H1 (cell line): ENCODE measurements around the gene FCHSD1. TPM values are rescaled to one million over a fixed set of nuclear protein-coding genes. Genes with fewer than 3 reads are reported as not detected.

ENCODE experiments used
- ASH2L ChIP-seq: fragments of 200-600, 300-600 bp; sonication (generic); IDR thresholded peaks from one replicate; pipeline ENCODE4 v1.7.1; 2017; ENCODE audit warnings: low read length
- EGR1 ChIP-seq: IDR thresholded peaks from 2 replicates; pipeline ENCODE4 v1.6.1; 2011; ENCODE audit warnings: low read depth, low read length, borderline replicate concordance
- EP300 ChIP-seq, 2 experiments: IDR thresholded peaks; 1 replicate in 1 of 2; 2 replicates in 1 of 2; pipeline ENCODE4 v1.6.1; 2011 to 2012; ENCODE audit warnings: low read depth in 2 of 2, low read length in 2 of 2, mild to moderate bottlenecking in 2 of 2, borderline replicate concordance in 1 of 2, inconsistent platforms in 1 of 2, moderate library complexity in 1 of 2
- GABPA ChIP-seq: IDR thresholded peaks from 2 replicates; pipeline ENCODE4 v1.6.1; 2011; ENCODE audit warnings: mild to moderate bottlenecking, low read length, moderate library complexity, borderline replicate concordance; ENCODE audit not compliant: insufficient read depth
- HDAC2 ChIP-seq, 2 experiments: fragments of 300-600 bp in 1 of 2; sonication (generic) in 1 of 2; IDR thresholded peaks; 2 replicates each; pipeline ENCODE4 v1.6.1; 2011 to 2012; ENCODE audit warnings: low read depth in 2 of 2, low read length in 2 of 2, mild to moderate bottlenecking in 2 of 2, moderate library complexity in 2 of 2, borderline replicate concordance in 1 of 2, inconsistent platforms in 1 of 2
- HDAC6 ChIP-seq: IDR thresholded peaks from one replicate; pipeline ENCODE4 v1.7.1; 2012; ENCODE audit warnings: low read depth, mild to moderate bottlenecking, inconsistent platforms, low read length, moderate library complexity
- KDM4A ChIP-seq: IDR thresholded peaks from one replicate; pipeline ENCODE4 v1.7.1; 2012; ENCODE audit warnings: low read depth, mild to moderate bottlenecking, moderate library complexity, low read length, inconsistent platforms; ENCODE audit not compliant: severe bottlenecking
- NRF1 ChIP-seq: IDR thresholded peaks from 2 replicates; pipeline ENCODE4 v1.6.1; 2011; ENCODE audit warnings: mild to moderate bottlenecking, low read depth, low read length, improper control_type of control experiment
- POLR2A ChIP-seq, 2 experiments: IDR thresholded peaks; 1 replicate in 1 of 2; 2 replicates in 1 of 2; pipeline ENCODE4 v1.6.1; 2011; ENCODE audit warnings: low read depth in 2 of 2, low read length in 2 of 2, mild to moderate bottlenecking in 2 of 2; ENCODE audit errors: control extremely low read depth in 1 of 2
- RXRA ChIP-seq: IDR thresholded peaks from 2 replicates; pipeline ENCODE4 v1.6.1; 2011; ENCODE audit warnings: low read depth, mild to moderate bottlenecking, low read length, moderate library complexity; ENCODE audit not compliant: insufficient read depth
- SIX5 ChIP-seq: IDR thresholded peaks from 2 replicates; pipeline ENCODE4 v1.6.1; 2011; ENCODE audit warnings: mild to moderate bottlenecking, low read depth, low read length
- SP4 ChIP-seq: IDR thresholded peaks from 2 replicates; pipeline ENCODE4 v1.6.1; 2012; ENCODE audit warnings: low read length, inconsistent platforms
- SRF ChIP-seq: IDR thresholded peaks from 2 replicates; pipeline ENCODE4 v1.6.1; 2011; ENCODE audit warnings: mild to moderate bottlenecking, low read depth, low read length, moderate library complexity
- TAF1 ChIP-seq: IDR thresholded peaks from 2 replicates; pipeline ENCODE4 v1.6.1; 2011; ENCODE audit warnings: mild to moderate bottlenecking, low read depth, low read length
- polyA plus RNA-seq, 7 experiments: library from polyadenylated mRNA; depleted of rRNA in 3 of 7; stranded (reverse) in 5 of 7; unstranded in 2 of 7; fragments of >200 nt in 5 of 7; fragments of 200-250 nt in 2 of 7; gene quantifications; 1 replicate in 5 of 7; 2 replicates in 1 of 7; 4 replicates in 1 of 7; pipeline versions ENCODE4 v1.2.1 to v1.2.3, GENCODE V29; 2011 to 2013; ENCODE audit warnings: missing spikeins in 2 of 7, mixed read lengths in 2 of 7
- total RNA-seq: library from RNA; stranded (reverse); fragmentation: NEBNext Ultra II Directional; extraction: Animal tissue kit (Norgen Biotek cat#: 25700); gene quantifications from 2 replicates; pipeline ENCODE4 v1.2.1, GENCODE V29; 2021

Gene FCHSD1
- total and polyA plus RNA-seq, 2 of the 8 experiments (the other 6 are each of a cell fraction or from before 2014, with no cell fraction given): 22.0 to 30.1 TPM

DNA sequence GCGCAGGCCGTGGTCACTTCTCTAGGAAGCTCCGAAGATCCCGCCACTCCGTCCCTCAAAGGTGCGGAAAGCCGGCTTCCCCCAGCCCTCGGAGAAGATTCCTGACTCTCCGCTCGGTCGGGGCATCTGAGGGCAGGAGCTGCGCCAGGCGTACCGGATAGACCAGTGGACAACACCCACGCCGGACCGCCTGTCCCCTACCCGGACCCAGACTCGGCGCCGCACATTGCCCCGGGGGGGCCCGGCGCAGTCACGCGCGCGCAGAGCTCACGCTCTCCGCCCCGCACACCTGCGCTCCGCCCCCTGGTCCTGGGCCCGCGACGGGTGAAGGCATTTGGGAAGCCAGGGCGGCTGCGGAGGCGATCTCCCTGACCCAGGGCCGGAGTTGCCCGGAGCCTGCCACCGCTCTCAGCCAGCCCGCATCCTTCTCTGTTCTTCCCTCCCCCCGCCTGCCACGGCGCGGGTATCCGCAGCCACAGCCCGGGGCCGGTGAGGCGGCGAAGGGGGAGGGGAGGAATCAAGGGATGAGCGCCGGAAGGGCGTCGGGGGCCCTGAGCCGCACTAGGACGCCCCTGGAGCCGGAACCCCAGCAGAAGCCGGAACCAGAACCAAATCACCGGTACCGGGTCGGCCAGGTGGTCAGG, 14.0 kb downstream of the FCHSD1 start (continued):
- TF ChIP-seq POLR2A (IDR thresholded peaks at IDR 0.05; ENCODE audit: control extremely low read depth in 1 of 2, low read depth in 2 of 2, low read length in 2 of 2) (no peak), SP4 (no peak; the same call in 1 of the 2 replicates), NRF1 (no peak), ASH2L (peak; percentile 11), KDM4A (peak; percentile 20), HDAC2 (IDR thresholded peaks at IDR 0.05; ENCODE audit: borderline replicate concordance in 1 of 2, low read depth in 2 of 2, low read length in 2 of 2) (no peak; a peak in 1 of 4 replicates), EGR1 (no peak), TAF1 (0 out of 2 replicates have a peak, but pooled peaks have one; percentile 12), HDAC6 (no peak), GABPA (no peak), EP300 (IDR thresholded peaks at IDR 0.05; ENCODE audit: borderline replicate concordance in 1 of 2, low read depth in 2 of 2, low read length in 2 of 2) (no peak), RXRA (no peak), SRF (no peak), SIX5 (no peak)
